K562 (cell line): ENCODE results near the gene PSMC1. TPM values are rescaled to one million over a fixed set of nuclear protein-coding genes. Genes with fewer than 3 reads are reported as not detected.

Experiments used
- ATAC-seq: fragments of 200-7000 bp; cut with Tn5 transposase; 3 replicates; pipeline ENCODE4 v1.9.1; 2020; ENCODE audit warnings: moderate library complexity
- BruUV-seq: library from RNA; stranded (reverse); fragments of 400-500 nt; replicated peaks from 2 replicates; lab custom pipeline; 2021; lab: Mats Ljungman, UMichigan
- CTCF ChIA-PET: fragments of 300-600 bp; formaldehyde crosslinking; extraction: SDS; loops from one replicate; lab custom pipeline; 2021; ENCODE audit warnings: low intra/inter-chr PET ratio; lab: Yijun Ruan, JAX
- POLR2A ChIA-PET: fragments of 300-600, 350-650 bp; sonication (Branson Sonifier 250); formaldehyde crosslinking; extraction: SDS; loops from one replicate; lab custom pipeline; 2021; ENCODE audit warnings: antibody characterized with exemption, inconsistent platforms; lab: Yijun Ruan, JAX
- DNase-seq, 4 experiments: peaks; one replicate each; pipeline versions ENCODE4 v3.0.0 to v3.0.0-alpha.2; 2011 to 2018; ENCODE audit warnings: low spot score in 3 of 4, mixed read lengths in 3 of 4; ENCODE audit errors: extremely low read depth in 1 of 4
- FAIRE-seq: peaks from 2 replicates; lab custom pipeline; 2011; peaks lifted over from hg19 to GRCh38; lab: Jason Lieb, UNC
- H2AFZ ChIP-seq: 2 replicates; pipeline ENCODE4 v1.6.0; 2011; ENCODE audit warnings: low read depth, low read length, control low read depth, inconsistent platforms
- H3K27ac ChIP-seq: fragments of 200-600 bp; 3 replicates; pipeline ENCODE4 v1.8.0; 2011; ENCODE audit warnings: low read depth, mild to moderate bottlenecking, control low read depth, inconsistent platforms, low read length, moderate library complexity, mixed read lengths; ENCODE audit errors: extremely low read depth
- H3K27me3 ChIP-seq, 2 experiments: fragments of 300-600 bp in 1 of 2; 2 replicates in 1 of 2; 3 replicates in 1 of 2; pipeline versions ENCODE4 v1.6.0 to v1.8.0; 2011; ENCODE audit warnings: inconsistent platforms in 2 of 2, low read length in 2 of 2, mild to moderate bottlenecking in 1 of 2, mixed read lengths in 1 of 2, moderate library complexity in 1 of 2; ENCODE audit not compliant: control insufficient read depth in 2 of 2, insufficient read depth in 2 of 2
- H3K36me3 ChIP-seq: fragments of 300-600 bp; 3 replicates; pipeline ENCODE4 v1.8.0; 2011; ENCODE audit warnings: mild to moderate bottlenecking, low read length, inconsistent platforms; ENCODE audit not compliant: control insufficient read depth, insufficient read depth
- H3K4me1 ChIP-seq, 2 experiments: fragments of 200-600 bp in 1 of 2; replicated peaks in 1 of 2; 2 replicates in 1 of 2; 3 replicates in 1 of 2; pipeline versions ENCODE4 v1.5.1 to v1.8.0; 2011; ENCODE audit warnings: inconsistent platforms in 2 of 2, low read length in 2 of 2, mild to moderate bottlenecking in 1 of 2, mixed read lengths in 1 of 2, moderate library complexity in 1 of 2; ENCODE audit not compliant: control insufficient read depth in 2 of 2, insufficient read depth in 2 of 2
- H3K4me2 ChIP-seq: 2 replicates; pipeline ENCODE4 v1.6.1; 2011; ENCODE audit warnings: low read length, control low read depth, inconsistent platforms, mixed read lengths; ENCODE audit not compliant: insufficient read depth
- H3K4me3 ChIP-seq: fragments of 200-600 bp; sonication (generic), shearing (Covaris generic); 2 replicates; pipeline ENCODE4 v1.5.1; 2016; ENCODE audit warnings: control low read depth, inconsistent platforms
- H3K79me2 ChIP-seq: fragments of 200-600 bp; 3 replicates; pipeline ENCODE4 v1.8.0; 2011; ENCODE audit warnings: low read length, inconsistent platforms; ENCODE audit not compliant: control insufficient read depth, insufficient read depth
- H3K9ac ChIP-seq, 2 experiments: 2 replicates each; pipeline versions ENCODE4 v1.6.0 to v1.6.1; 2011; ENCODE audit warnings: low read depth in 2 of 2, low read length in 2 of 2, control low read depth in 1 of 2, inconsistent platforms in 1 of 2, mild to moderate bottlenecking in 1 of 2, mixed read lengths in 1 of 2; ENCODE audit not compliant: insufficient read depth in 1 of 2
- H3K9me1 ChIP-seq: one replicate; pipeline ENCODE4 v1.6.0; 2011; ENCODE audit warnings: inconsistent platforms, mild to moderate bottlenecking, low read length, moderate library complexity; ENCODE audit not compliant: control insufficient read depth, insufficient read depth
- H3K9me3 ChIP-seq: replicated peaks from 2 replicates; pipeline ENCODE4 v1.5.1; 2011; ENCODE audit warnings: low read depth, low read length, inconsistent platforms; ENCODE audit not compliant: control insufficient read depth, insufficient read depth
- H4K20me1 ChIP-seq: replicated peaks from 2 replicates; pipeline ENCODE4 v1.6.1; 2011; ENCODE audit warnings: low read length, inconsistent platforms, mixed read lengths; ENCODE audit not compliant: control insufficient read depth, insufficient read depth
- MEF2A ChIP-seq: IDR thresholded peaks from 2 replicates; pipeline ENCODE4 v1.6.1; 2011; ENCODE audit warnings: low read depth, mild to moderate bottlenecking, low read length, moderate library complexity; ENCODE audit not compliant: control insufficient read depth
- NONO ChIP-seq, 2 experiments: fragments of 200-400 bp in 1 of 2; fragments of 450-650 bp in 1 of 2; formaldehyde crosslinking in 1 of 2; IDR thresholded peaks; 2 replicates each; pipeline ENCODE4 v1.6.1; 2017; ENCODE audit warnings: low read depth in 2 of 2, mild to moderate bottlenecking in 2 of 2, moderate library complexity in 2 of 2, low read length in 1 of 2
- PHTF2 ChIP-seq: fragments of 250-450 bp; sonication (Bioruptor Pico); IDR thresholded peaks from 2 replicates; pipeline ENCODE4 v1.5.0; 2021; ENCODE audit warnings: mild to moderate bottlenecking
- RHOXF2B ChIP-seq: fragments of 250-450 bp; sonication (Bioruptor Pico); conservative IDR thresholded peaks from 2 replicates; pipeline ENCODE4 v1.5.1; 2021
- SREBF1 ChIP-seq: fragments of 150-350 bp; IDR thresholded peaks from 2 replicates; pipeline ENCODE4 v1.6.1; 2014; ENCODE audit warnings: antibody characterized with exemption, low read depth, low read length, borderline replicate concordance
- TCFL5 ChIP-seq: fragments of 250-450 bp; sonication (Bioruptor Pico); conservative IDR thresholded peaks from 2 replicates; pipeline ENCODE4 v1.6.1; 2021; ENCODE audit warnings: mild to moderate bottlenecking, moderate library complexity, matching md5 sums
- ZBTB17 ChIP-seq: fragments of 450-650 bp; formaldehyde crosslinking; IDR thresholded peaks from 2 replicates; pipeline ENCODE4 v1.4.0; 2020; ENCODE audit warnings: mild to moderate bottlenecking
- ZFP1 ChIP-seq: fragments of 450-650 bp; formaldehyde crosslinking; IDR thresholded peaks from 2 replicates; pipeline ENCODE4 v1.4.0; 2020; ENCODE audit warnings: mild to moderate bottlenecking, mixed read lengths
- ZFP36 ChIP-seq: fragments of 150-350 bp; IDR thresholded peaks from 2 replicates; pipeline ENCODE4 v1.6.1; 2018; ENCODE audit warnings: low read length, low read depth; ENCODE audit not compliant: partially characterized antibody
- ZNF165 ChIP-seq: fragments of 250-450 bp; sonication (Bioruptor Pico); IDR thresholded peaks from 2 replicates; pipeline ENCODE4 v1.4.0; 2020; ENCODE audit warnings: borderline replicate concordance
- ZNF311 ChIP-seq: fragments of 250-450 bp; sonication (Bioruptor Pico); IDR thresholded peaks from 2 replicates; pipeline ENCODE4 v1.4.0; 2020; ENCODE audit warnings: mild to moderate bottlenecking, moderate library complexity
- WGBS: fragments of 100-300 bp; shearing (Covaris generic); methylation state at CpG from one replicate; pipeline ENCODE4 v1.1.6; 2016; ENCODE audit warnings: low coverage, mixed read lengths; ENCODE audit not compliant: insufficient coverage; ENCODE audit errors: missing lambda C conversion rate; 5-methylcytosine and 5-hydroxymethylcytosine counted together
- in situ Hi-C: fragments of 300-500 bp; cut with MboI; formaldehyde crosslinking; loops from 4 replicates; pipeline ENCODE4 v1.15.0; 2018; ENCODE audit warnings: inconsistent platforms, mixed read lengths
- intact Hi-C: fragments of 100-400 bp; cut with micrococcal nuclease; formaldehyde crosslinking; loops from 2 replicates; pipeline ENCODE4 v1.14.2; 2022
- polyA plus RNA-seq, 8 experiments: library from polyadenylated mRNA; depleted of rRNA in 4 of 8; stranded (reverse) in 5 of 8; unstranded in 3 of 8; fragments of >200 nt; fragmentation: Nextera tagmentation in 2 of 8; fragmentation: Illumina TruSeq in 1 of 8; extraction: Ambion mirVana in 2 of 8; extraction: Trizol in 1 of 8; gene quantifications; 2 replicates each; pipeline versions ENCODE4 v1.2.1 to v1.2.3, GENCODE V29; 2011 to 2014; ENCODE audit warnings: inconsistent platforms in 1 of 8, missing spikeins in 1 of 8
- total RNA-seq, 7 experiments: library from RNA; depleted of rRNA in 6 of 7; stranded (reverse); fragments of >200 nt in 6 of 7; fragmentation: Illumina TruSeq in 2 of 7; extraction: Trizol in 2 of 7; gene quantifications; 2 replicates each; pipeline versions ENCODE4 v1.2.1 to v1.2.3, GENCODE V29; 2011 to 2021; ENCODE audit warnings: low replicate concordance in 1 of 7
- TF ChIP-seq, protein P1 (sequence below): IDR thresholded peaks from 2 replicates; pipeline ENCODE4 v1.6.1; 2011; ENCODE audit not compliant: insufficient read length; ENCODE audit errors: extremely low read depth

The PSMC1 gene
- total and polyA plus RNA-seq, 9 of the 15 experiments (the other 6 are each of a cell fraction or from before 2014, with no cell fraction given): 87.8 to 276 (median 165) TPM

GRCh38 chr14:90263748-90264449, 7.5 kb downstream of the PSMC1 start:
- Histone ChIP-seq H3K9ac (no peak overlapping the region), H3K4me1 (no peaks in the 10 kb centered on the region), H3K27ac (no peak overlapping the region), H3K9me3 (no peaks in the 10 kb centered on the region), H3K79me2 (peaks cover 5% of the 10 kb centered on the region; the same call in 2 of the 3 replicates), H3K9me1 (peaks cover 2% of the 10 kb centered on the region), H3K27me3 (no peaks in the 10 kb centered on the region), H3K36me3 (peaks cover 78% of the 10 kb centered on the region), H2AFZ (no peak overlapping the region), H3K4me2 (no peak overlapping the region), H3K4me3 (no peak overlapping the region), H4K20me1 (no peaks in the 10 kb centered on the region)
- no TSS peak for BruUV-seq
- intact Hi-C loops (no loop called here), in situ Hi-C loops (no loop called here)
- 76% methylated on average over 6 of the region's 8 CpGs for WGBS
- ChIA-PET POLR2A (interaction anchor here (1.3 kb wide), 1 partner anchor 17 kb away, joined by 3 read pairs; no protein-coding TSS in a partner anchor), CTCF (no interaction called here)
- ATAC-seq: no peak
- no peak for DNase-seq
- TF ChIP-seq MEF2A: no peak
- TF ChIP-seq ZBTB17 (CRISPR knock-in tag): no peak
- TF ChIP-seq PHTF2 (CRISPR knock-in tag): no peak
- no peak for TF ChIP-seq SREBF1
- TF ChIP-seq ZFP36: no peak
- no peak for TF ChIP-seq RHOXF2B (CRISPR knock-in tag)
- TF ChIP-seq ZFP1 (CRISPR knock-in tag): no peak
- TF ChIP-seq TCFL5 (CRISPR knock-in tag): no peak
- TF ChIP-seq ZNF311 (CRISPR knock-in tag): no peak
- TF ChIP-seq, protein P1, sequence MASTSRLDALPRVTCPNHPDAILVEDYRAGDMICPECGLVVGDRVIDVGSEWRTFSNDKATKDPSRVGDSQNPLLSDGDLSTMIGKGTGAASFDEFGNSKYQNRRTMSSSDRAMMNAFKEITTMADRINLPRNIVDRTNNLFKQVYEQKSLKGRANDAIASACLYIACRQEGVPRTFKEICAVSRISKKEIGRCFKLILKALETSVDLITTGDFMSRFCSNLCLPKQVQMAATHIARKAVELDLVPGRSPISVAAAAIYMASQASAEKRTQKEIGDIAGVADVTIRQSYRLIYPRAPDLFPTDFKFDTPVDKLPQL: no peak
- no peak for TF ChIP-seq ZNF165 (CRISPR knock-in tag)
- TF ChIP-seq NONO (IDR thresholded peaks at IDR 0.05; ENCODE audit: low read depth in 2 of 2, low read length in 1 of 2): no peak
- no peak for FAIRE-seq
